Caco-2 (cell line): ENCODE results near the gene ARHGAP24. TPM values are rescaled to one million over a fixed set of nuclear protein-coding genes. Genes with fewer than 3 reads are reported as not detected.

ENCODE experiments used
- BruUV-seq: library from RNA; stranded (reverse); fragments of 400-500 nt; replicated peaks from 2 replicates; lab custom pipeline; 2021; lab: Mats Ljungman, UMichigan
- CTCF ChIA-PET: fragments of 300-600 bp; sonication (Branson Sonifier 250); formaldehyde crosslinking; loops from one replicate; lab custom pipeline; 2022; ENCODE audit warnings: antibody characterized with exemption; lab: Charles Lee
- POLR2A ChIA-PET: fragments of 300-600 bp; sonication (Branson Sonifier 250); formaldehyde crosslinking; loops from one replicate; lab custom pipeline; 2022; ENCODE audit warnings: antibody characterized with exemption; lab: Charles Lee
- DNase-seq, 2 experiments: peaks; one replicate each; pipeline versions ENCODE4 v3.0.0 to v3.0.0-alpha.2; 2020 to 2022
- H3K27me3 ChIP-seq: replicated peaks from 2 replicates; pipeline ENCODE4 v1.6.0; 2011; ENCODE audit warnings: low read length; ENCODE audit not compliant: control insufficient read depth, insufficient read depth
- H3K36me3 ChIP-seq: 2 replicates; pipeline ENCODE4 v1.5.1; 2011; ENCODE audit warnings: low read length; ENCODE audit not compliant: control insufficient read depth, insufficient read depth
- H3K4me1 ChIP-seq: fragments of 250-450 bp; sonication (Bioruptor Pico); 2 replicates; pipeline ENCODE4 v1.5.1; 2020; ENCODE audit warnings: mild to moderate bottlenecking
- H3K4me3 ChIP-seq: 2 replicates; pipeline ENCODE4 v1.5.1; 2011; ENCODE audit warnings: low read depth, mild to moderate bottlenecking, control low read depth, low read length
- H3K9me3 ChIP-seq: fragments of 250-450 bp; sonication (Bioruptor Pico); 2 replicates; pipeline ENCODE4 v1.5.1; 2020; ENCODE audit warnings: mild to moderate bottlenecking, moderate library complexity
- H3K27ac Mint-ChIP-seq: one replicate; pipeline ENCODE4 v1.8.0; 2022; ENCODE audit warnings: mixed read lengths; ENCODE audit not compliant: unreplicated experiment
- H3K27me3 Mint-ChIP-seq: one replicate; pipeline ENCODE4 v1.8.0; 2022; ENCODE audit warnings: mixed read lengths; ENCODE audit not compliant: insufficient read depth, unreplicated experiment
- H3K36me3 Mint-ChIP-seq: one replicate; pipeline ENCODE4 v1.8.0; 2022; ENCODE audit warnings: mild to moderate bottlenecking, mixed read lengths; ENCODE audit not compliant: insufficient read depth, unreplicated experiment
- H3K4me1 Mint-ChIP-seq: one replicate; pipeline ENCODE4 v1.8.0; 2022; ENCODE audit warnings: low read depth, mixed read lengths; ENCODE audit not compliant: unreplicated experiment
- H3K4me3 Mint-ChIP-seq: one replicate; pipeline ENCODE4 v1.8.0; 2022; ENCODE audit warnings: mild to moderate bottlenecking, moderate library complexity, mixed read lengths; ENCODE audit not compliant: unreplicated experiment
- H3K9me3 Mint-ChIP-seq: one replicate; pipeline ENCODE4 v1.8.0; 2022; ENCODE audit warnings: mixed read lengths; ENCODE audit not compliant: unreplicated experiment
- CTCF ChIP-seq, 2 experiments: fragments of 200-600 bp in 1 of 2; IDR thresholded peaks; 1 replicate in 1 of 2; 2 replicates in 1 of 2; pipeline versions ENCODE4 v1.5.1 to v1.8.0; 2011 to 2022; ENCODE audit warnings: antibody characterized with exemption in 1 of 2, control low read depth in 1 of 2, inconsistent platforms in 1 of 2, low read depth in 1 of 2, low read length in 1 of 2, mild to moderate bottlenecking in 1 of 2, moderate library complexity in 1 of 2; ENCODE audit not compliant: insufficient read depth in 1 of 2, severe bottlenecking in 1 of 2, unreplicated experiment in 1 of 2
- intact Hi-C: fragments of 100-400 bp; cut with micrococcal nuclease; formaldehyde crosslinking; loops from one replicate; pipeline ENCODE4 v1.10.0; 2022; ENCODE audit not compliant: unreplicated experiment
- total RNA-seq: library from RNA; stranded (reverse); gene quantifications from 2 replicates; pipeline ENCODE4 v1.2.3, GENCODE V29; 2022

ARHGAP24 gene
- total RNA-seq, 1 experiment from 2014 or later = 2.8 TPM

DNA sequence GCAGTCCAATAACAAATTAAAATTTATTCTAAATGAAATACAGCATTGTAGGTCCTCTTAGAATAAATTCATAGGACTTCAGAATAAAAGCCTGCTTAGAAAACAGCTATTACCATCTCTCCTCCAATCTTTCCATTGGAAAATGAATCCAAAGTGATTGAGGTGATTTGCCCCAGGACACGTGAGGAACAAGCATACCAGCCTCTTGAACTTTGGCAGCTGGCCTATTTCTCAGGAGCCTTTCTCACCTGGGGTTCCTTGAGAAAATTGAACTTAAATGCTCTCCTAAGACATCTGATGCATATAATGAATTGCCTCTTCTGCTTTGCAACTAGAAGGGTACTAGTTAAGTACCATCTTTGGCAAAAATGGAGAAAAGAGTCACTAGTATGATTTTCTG is 13.5 kb downstream of the ARHGAP24 start:
- ChIA-PET POLR2A (no interaction called here), CTCF (no interaction called here)
- no peak overlapping the region for H3K4me3 Mint-ChIP-seq
- intact Hi-C loops = no loop called here
- TF ChIP-seq CTCF (IDR thresholded peaks at IDR 0.05; ENCODE audit: insufficient read depth in 1 of 2, low read depth in 1 of 2, low read length in 1 of 2, severe bottlenecking in 1 of 2, unreplicated experiment in 1 of 2) = no peak
- H3K27ac Mint-ChIP-seq = no peak overlapping the region
- H3K4me3 ChIP-seq = no peak overlapping the region
- H3K27me3 Mint-ChIP-seq = no peaks in the 10 kb centered on the region
- no peaks in the 10 kb centered on the region for H3K9me3 ChIP-seq
- no peaks in the 10 kb centered on the region for H3K36me3 ChIP-seq
- no peaks in the 10 kb centered on the region for H3K36me3 Mint-ChIP-seq
- no peaks in the 10 kb centered on the region for H3K4me1 Mint-ChIP-seq
- H3K9me3 Mint-ChIP-seq = no peaks in the 10 kb centered on the region
- DNase-seq = no peak
- H3K4me1 ChIP-seq = no peaks in the 10 kb centered on the region
- H3K27me3 ChIP-seq = no peaks in the 10 kb centered on the region
- BruUV-seq = no TSS peak

DNA sequence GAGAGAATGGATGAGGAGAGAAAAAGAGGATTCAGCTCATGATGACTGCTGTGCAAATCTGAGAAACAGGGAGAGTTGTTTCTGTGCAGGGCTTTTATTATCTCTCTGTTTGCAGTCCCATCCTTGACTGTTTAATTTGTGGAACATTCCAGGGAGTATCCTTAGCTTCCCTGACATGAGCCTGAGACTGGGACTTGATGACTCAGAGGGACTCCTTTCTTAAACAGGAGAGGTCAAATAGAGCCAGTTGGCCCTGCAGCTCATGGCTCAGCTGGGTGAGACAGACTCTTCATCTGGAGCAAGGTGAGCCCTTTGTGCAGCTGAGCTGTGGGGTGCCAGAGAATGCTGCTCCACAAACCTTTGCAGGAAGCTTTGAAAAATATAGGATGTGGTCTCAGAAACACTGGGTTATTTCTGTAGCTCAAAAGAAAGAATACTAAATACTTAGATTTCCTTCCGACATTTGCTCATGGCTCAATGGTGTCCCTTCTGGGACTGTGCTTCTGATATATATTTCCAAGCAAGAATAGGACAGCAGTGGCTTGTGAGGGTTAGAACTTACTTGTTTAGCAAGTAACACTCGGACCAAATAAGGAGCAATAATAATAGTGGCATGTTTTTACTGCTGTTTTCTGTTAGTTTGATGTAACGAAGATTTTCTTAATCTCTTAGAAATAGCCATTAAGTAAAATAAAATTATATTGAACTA is 14.5 kb downstream of the ARHGAP24 start:
- H3K9me3 Mint-ChIP-seq = no peaks in the 10 kb centered on the region
- no peak overlapping the region for H3K27ac Mint-ChIP-seq
- H3K36me3 Mint-ChIP-seq = no peaks in the 10 kb centered on the region
- Histone ChIP-seq H3K27me3 (no peaks in the 10 kb centered on the region), H3K4me3 (no peak overlapping the region), H3K9me3 (no peaks in the 10 kb centered on the region), H3K4me1 (no peaks in the 10 kb centered on the region), H3K36me3 (no peaks in the 10 kb centered on the region)
- intact Hi-C loops = no loop called here
- CTCF ChIA-PET = no interaction called here
- BruUV-seq = no TSS peak
- H3K4me3 Mint-ChIP-seq = no peak overlapping the region
- POLR2A ChIA-PET = no interaction called here
- peak in 1 of 2 experiments; percentile 3 for DNase-seq
- TF ChIP-seq CTCF (IDR thresholded peaks at IDR 0.05; ENCODE audit: insufficient read depth in 1 of 2, low read depth in 1 of 2, low read length in 1 of 2, severe bottlenecking in 1 of 2, unreplicated experiment in 1 of 2) = no peak
- no peaks in the 10 kb centered on the region for H3K4me1 Mint-ChIP-seq
- H3K27me3 Mint-ChIP-seq = no peaks in the 10 kb centered on the region

DNA sequence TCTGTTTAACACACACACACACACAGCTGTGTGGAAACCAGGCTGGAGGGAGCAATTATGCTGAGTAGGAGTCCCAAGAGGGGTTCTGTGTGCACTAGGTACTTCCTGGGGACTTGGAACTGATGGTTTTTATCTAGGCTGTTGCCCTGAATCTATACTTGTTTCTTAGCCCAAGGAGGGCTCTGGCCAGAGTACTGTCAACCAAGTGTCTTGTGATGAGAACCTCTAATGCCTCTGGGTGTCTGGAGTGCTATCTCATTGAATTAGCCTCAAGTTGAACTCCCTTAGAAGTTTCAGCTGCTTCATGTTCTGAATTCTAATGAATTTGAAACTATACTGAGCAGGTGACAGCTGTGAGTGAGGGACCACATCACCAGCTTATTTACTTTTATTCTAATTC is 16.6 kb downstream of the ARHGAP24 start:
- Mint-ChIP-seq H3K9me3 (no peaks in the 10 kb centered on the region), H3K27ac (no peak overlapping the region), H3K36me3 (no peaks in the 10 kb centered on the region), H3K4me1 (peaks cover 9% of the 10 kb centered on the region), H3K4me3 (no peak overlapping the region), H3K27me3 (no peaks in the 10 kb centered on the region)
- POLR2A ChIA-PET = no interaction called here
- no peaks in the 10 kb centered on the region for H3K9me3 ChIP-seq
- BruUV-seq = no TSS peak
- no peak overlapping the region for H3K4me3 ChIP-seq
- intact Hi-C loops = no loop called here
- H3K4me1 ChIP-seq = no peaks in the 10 kb centered on the region
- TF ChIP-seq CTCF (IDR thresholded peaks at IDR 0.05; ENCODE audit: insufficient read depth in 1 of 2, low read depth in 1 of 2, low read length in 1 of 2, severe bottlenecking in 1 of 2, unreplicated experiment in 1 of 2) = no peak
- H3K36me3 ChIP-seq = no peaks in the 10 kb centered on the region
- no peaks in the 10 kb centered on the region for H3K27me3 ChIP-seq
- no peak for DNase-seq
- CTCF ChIA-PET = no interaction called here
